Ovary (tissue), 9 donors: ENCODE results near the gene GLI3. TPM values are rescaled to one million over a fixed set of nuclear protein-coding genes. Genes with fewer than 3 reads are reported as not detected.

ENCODE experiments used
- DNase-seq, 5 donors: peaks; one replicate each; pipeline ENCODE4 v3.0.0-alpha.2; 2019 to 2020
- H3K27ac ChIP-seq, 2 donors: fragments of 200-600 bp; one replicate each; pipeline versions ENCODE4 v1.5.1 to v1.8.0; 2019 to 2022
- H3K27me3 ChIP-seq: fragments of 200-600 bp; one replicate; pipeline ENCODE4 v1.8.0; 2022
- H3K36me3 ChIP-seq: fragments of 200-600 bp; sonication (generic); one replicate; pipeline ENCODE4 v1.5.1; 2019
- H3K4me1 ChIP-seq: one replicate; pipeline ENCODE4 v1.8.1; 2013; ENCODE audit warnings: mild to moderate bottlenecking, moderate library complexity; ENCODE audit not compliant: insufficient read depth
- H3K4me3 ChIP-seq: fragments of 200-600 bp; sonication (generic); one replicate; pipeline ENCODE4 v1.5.1; 2017
- H3K9me3 ChIP-seq, 2 donors: fragments of 200-600 bp in 1 of 2; sonication (generic) in 1 of 2; one replicate each; pipeline versions ENCODE4 v1.5.1 to v1.8.1; 2013 to 2019; ENCODE audit warnings: mild to moderate bottlenecking in 1 of 2, moderate library complexity in 1 of 2
- CTCF ChIP-seq, 3 donors: fragments of 450-650 bp in 2 of 3; fragments of 200-600 bp in 1 of 3; IDR thresholded peaks; one replicate each; pipeline versions ENCODE4 v1.5.1 to v1.8.0; 2016 to 2022; ENCODE audit warnings: antibody characterized with exemption in 3 of 3, mild to moderate bottlenecking in 1 of 3
- EP300 ChIP-seq: sonication (generic); formaldehyde crosslinking; IDR thresholded peaks from one replicate; pipeline ENCODE4 v1.6.1; 2017; ENCODE audit warnings: antibody characterized with exemption
- POLR2A ChIP-seq: fragments of 450-650 bp; IDR thresholded peaks from one replicate; pipeline ENCODE4 v1.6.1; 2017; ENCODE audit warnings: antibody characterized with exemption, mild to moderate bottlenecking, moderate library complexity
- WGBS, 3 donors: extraction: QIAGEN DNeasy Blood & Tissue Kit in 1 of 3; methylation state at CpG; one replicate each; pipeline versions ENCODE4 v1.1.5 to v1.1.7; 2013 to 2017; 5-methylcytosine and 5-hydroxymethylcytosine counted together
- intact Hi-C, 4 donors: fragments of 100-400 bp; cut with DNase I; formaldehyde crosslinking; loops; one replicate each; pipeline versions ENCODE4 v1.11.0 to v1.15.1; 2022 to 2023
- polyA plus RNA-seq, 2 donors: library from polyadenylated mRNA; stranded (reverse); fragments of 200-250 nt in 1 of 2; fragments of 350-450 nt in 1 of 2; fragmentation: Illumina TruSeq in 1 of 2; extraction: RNeasy Lipid Tissue Mini Kit (QIAGEN cat#74804) in 1 of 2; gene quantifications; one replicate each; pipeline ENCODE4 v1.2.3, GENCODE V29; 2013 to 2014
- total RNA-seq, 7 donors: library from RNA; depleted of rRNA in 2 of 7; stranded (reverse); fragments of >200 nt in 2 of 7; fragmentation: NEBNext Ultra II Directional in 3 of 7; extraction: Animal tissue kit (Norgen Biotek cat#: 25700) in 3 of 7; gene quantifications; one replicate each; pipeline versions ENCODE4 v1.1.0 to v1.2.4, GENCODE V29; 2016 to 2023
- donor health status: DM: no; HTN: no; CAD: no; lungs with moderate emphysema.
- donor health status: DM: no; HTN: no; CAD: no.
- donor health status: Bipolar disorder and iron deficiency.
- donor health status: DM: yes; HTN: yes; CAD: no.
- donor health status: DM: no; HTN: no; CAD: no.
- donor health status: DM: yes; HTN: yes; CAD: no.

GLI3 gene
- total and polyA plus RNA-seq, 9 donors = 9.5 to 67.1 (median 50.5) TPM

- 42 to 57% (median 53%) methylated on average over 3 of the region's 3 CpGs for WGBS, 3 donors
- no peak for TF ChIP-seq EP300
- no peak for TF ChIP-seq POLR2A
- no peak for TF ChIP-seq CTCF (IDR thresholded peaks at IDR 0.05)
- DNase-seq = no peak
- Histone ChIP-seq H3K4me3 (no peak overlapping the region), H3K4me1 (peaks cover 11% of the 10 kb centered on the region), H3K36me3 (no peaks in the 10 kb centered on the region), H3K27ac (no peak overlapping the region), H3K9me3 (no peaks in the 10 kb centered on the region), H3K27me3 (no peaks in the 10 kb centered on the region)
- intact Hi-C loops = no loop called here
Observed at GRCh38 chr7:42159130-42159529, 77.9 kb downstream of the GLI3 start.

- Histone ChIP-seq H3K27ac (no peak overlapping the region), H3K27me3 (no peaks in the 10 kb centered on the region), H3K4me1 (peaks cover 13% of the 10 kb centered on the region), H3K4me3 (no peak overlapping the region), H3K36me3 (no peaks in the 10 kb centered on the region), H3K9me3 (no peaks in the 10 kb centered on the region)
- no peak for TF ChIP-seq EP300
- TF ChIP-seq CTCF (IDR thresholded peaks at IDR 0.05) = no peak
- 82 to 92% (median 87%) methylated on average over 6 of the region's 6 CpGs for WGBS, 3 donors
- DNase-seq = no peak
- intact Hi-C loops = no loop called here
Observed at GRCh38 chr7:42156967-42157721, 79.9 kb downstream of the GLI3 start.

- H3K4me1 ChIP-seq = peaks cover 12% of the 10 kb centered on the region
- H3K27ac ChIP-seq = no peak overlapping the region
- no peak overlapping the region for H3K4me3 ChIP-seq
- no peak for DNase-seq
- no peaks in the 10 kb centered on the region for H3K27me3 ChIP-seq
- H3K36me3 ChIP-seq = no peaks in the 10 kb centered on the region
- 39 to 43% (median 41%) methylated on average over 6 of the region's 6 CpGs for WGBS, 3 donors
- TF ChIP-seq POLR2A (no peak), CTCF (IDR thresholded peaks at IDR 0.05) (no peak), EP300 (no peak)
- intact Hi-C loops = no loop called here
- no peaks in the 10 kb centered on the region for H3K9me3 ChIP-seq
Observed at GRCh38 chr7:42156291-42156865, 80.6 kb downstream of the GLI3 start.

- Histone ChIP-seq H3K9me3 (no peaks in the 10 kb centered on the region), H3K4me3 (no peak overlapping the region), H3K27me3 (no peaks in the 10 kb centered on the region), H3K36me3 (no peaks in the 10 kb centered on the region), H3K27ac (no peak overlapping the region), H3K4me1 (peaks cover 12% of the 10 kb centered on the region)
- intact Hi-C loops = no loop called here
- no peak for DNase-seq
- TF ChIP-seq CTCF (IDR thresholded peaks at IDR 0.05) (no peak), POLR2A (no peak), EP300 (no peak)
- WGBS, 3 donors = 55 to 68% (median 62%) methylated on average over 7 of the region's 7 CpGs
Observed at GRCh38 chr7:42155584-42156290, 81.3 kb downstream of the GLI3 start.
